Skeletal muscle satellite cell (primary cell): ENCODE data around the gene MAGEC3. TPM values are rescaled to one million over a fixed set of nuclear protein-coding genes. Genes with fewer than 3 reads are reported as not detected.
"Not testable (repeated sequence)": the region's sequence is repeated elsewhere in the genome, so short reads cannot be mapped to it uniquely, and the experiment has no call there.

ENCODE experiments used
- H3K27me3 ChIP-seq: 2 replicates; pipeline ENCODE4 v1.7.0; 2013; ENCODE audit warnings: low read length; ENCODE audit not compliant: control insufficient read depth, insufficient read depth
- H3K36me3 ChIP-seq: 2 replicates; pipeline ENCODE4 v1.7.0; 2013; ENCODE audit warnings: mild to moderate bottlenecking, control low read depth, low read length; ENCODE audit not compliant: insufficient read depth
- H3K4me1 ChIP-seq: 2 replicates; pipeline ENCODE4 v1.7.0; 2013; ENCODE audit warnings: low read length; ENCODE audit not compliant: control insufficient read depth, insufficient read depth
- H3K4me2 ChIP-seq: 2 replicates; pipeline ENCODE4 v1.7.0; 2013; ENCODE audit warnings: mild to moderate bottlenecking, low read length
- H3K4me3 ChIP-seq: 2 replicates; pipeline ENCODE4 v1.7.0; 2013; ENCODE audit warnings: low read length
- H3K9ac ChIP-seq: 2 replicates; pipeline ENCODE4 v1.7.0; 2013; ENCODE audit warnings: mild to moderate bottlenecking, low read depth, low read length, moderate library complexity
- H3K9me3 ChIP-seq: replicated peaks from 2 replicates; pipeline ENCODE4 v1.7.0; 2013; ENCODE audit warnings: mild to moderate bottlenecking, control low read depth, low read length
- total RNA-seq: library from RNA; depleted of rRNA; stranded (reverse); fragments of >200 nt; gene quantifications from 2 replicates; pipeline ENCODE4 v1.2.3, GENCODE V29; 2012; rRNA removed

Gene MAGEC3
- total RNA-seq, result not detected in 2 replicates

- no peaks in the 10 kb centered on the region for H3K4me1 ChIP-seq
- no peak within 1 kb of the TSS for H3K9ac ChIP-seq
- H3K27me3 ChIP-seq, result no peaks in the 10 kb centered on the region
- H3K4me2 ChIP-seq, result no peak within 1 kb of the TSS
- no peak within 1 kb of the TSS for H3K4me3 ChIP-seq
- H3K9me3 ChIP-seq, result peaks cover 11% of the 10 kb centered on the region
- H3K36me3 ChIP-seq, result no peaks in the 10 kb centered on the region
Measured at GRCh38 chrX:141838016-141838415, at the start of gene MAGEC3. Gene MAGEC3 (plus strand): TSS chrX:141838316. CDS start chrX:141838316, 0 bp downstream.

- H3K4me2 ChIP-seq, result no peak overlapping the region
- H3K9me3 ChIP-seq, result no peaks in the 10 kb centered on the region
- no peaks in the 10 kb centered on the region for H3K27me3 ChIP-seq
- H3K9ac ChIP-seq, result no peak overlapping the region
- H3K4me1 ChIP-seq, result no peaks in the 10 kb centered on the region
- no peak overlapping the region for H3K4me3 ChIP-seq
- H3K36me3 ChIP-seq, result no peaks in the 10 kb centered on the region
Measured at GRCh38 chrX:141791856-141792255, 46.3 kb upstream of the MAGEC3 start.

GRCh38 chrX:141811438-141811837 lies 26.7 kb upstream of the MAGEC3 start:
- Histone ChIP-seq H3K27me3 (no peaks in the 10 kb centered on the region), H3K4me2 (no peak overlapping the region), H3K4me1 (no peaks in the 10 kb centered on the region), H3K9me3 (no peaks in the 10 kb centered on the region), H3K36me3 (no peaks in the 10 kb centered on the region), H3K4me3 (no peak overlapping the region), H3K9ac (no peak overlapping the region)

GRCh38 chrX:141814213-141814857 lies 23.8 kb upstream of the MAGEC3 start:
- no peaks in the 10 kb centered on the region for H3K27me3 ChIP-seq
- no peak overlapping the region for H3K4me2 ChIP-seq

GRCh38 chrX:141815904-141816303 lies 22.2 kb upstream of the MAGEC3 start:
- Histone ChIP-seq H3K4me2 (no peak overlapping the region), H3K4me3 (no peak overlapping the region), H3K36me3 (no peaks in the 10 kb centered on the region), H3K9me3 (no peaks in the 10 kb centered on the region), H3K4me1 (no peaks in the 10 kb centered on the region), H3K9ac (no peak overlapping the region), H3K27me3 (no peaks in the 10 kb centered on the region)

More at GRCh38 chrX:141814213-141814857, 23.8 kb upstream of the MAGEC3 start:
- Histone ChIP-seq H3K4me1 (no peaks in the 10 kb centered on the region), H3K9me3 (no peaks in the 10 kb centered on the region), H3K36me3 (no peaks in the 10 kb centered on the region), H3K4me3 (no peak overlapping the region), H3K9ac (no peak overlapping the region)

- Histone ChIP-seq H3K4me1 (no peaks in the 10 kb centered on the region), H3K9me3 (no peaks in the 10 kb centered on the region), H3K4me2 (no peak overlapping the region), H3K9ac (no peak overlapping the region), H3K27me3 (no peaks in the 10 kb centered on the region), H3K36me3 (no peaks in the 10 kb centered on the region), H3K4me3 (no peak overlapping the region)
Measured at GRCh38 chrX:141832247-141832646, 5.9 kb upstream of the MAGEC3 start.

- no peak overlapping the region for H3K4me2 ChIP-seq
- H3K4me1 ChIP-seq, result no peaks in the 10 kb centered on the region
- no peak overlapping the region for H3K4me3 ChIP-seq
- H3K27me3 ChIP-seq, result no peaks in the 10 kb centered on the region
- H3K36me3 ChIP-seq, result no peaks in the 10 kb centered on the region
- no peak overlapping the region for H3K9ac ChIP-seq
- peaks cover 11% of the 10 kb centered on the region for H3K9me3 ChIP-seq
Measured at GRCh38 chrX:141839856-141840255, 1.7 kb downstream of the MAGEC3 start.

- no peak overlapping the region for H3K4me3 ChIP-seq
- H3K36me3 ChIP-seq, result no peaks in the 10 kb centered on the region
- H3K27me3 ChIP-seq, result no peaks in the 10 kb centered on the region
- H3K4me1 ChIP-seq, result no peaks in the 10 kb centered on the region
- no peak overlapping the region for H3K9ac ChIP-seq
- no peaks in the 10 kb centered on the region for H3K9me3 ChIP-seq
- H3K4me2 ChIP-seq, result no peak overlapping the region
Measured at GRCh38 chrX:141857479-141857878, 19.4 kb downstream of the MAGEC3 start.

- Histone ChIP-seq H3K9me3 (no peaks in the 10 kb centered on the region), H3K9ac (no peak overlapping the region), H3K4me3 (no peak overlapping the region), H3K4me1 (no peaks in the 10 kb centered on the region), H3K4me2 (no peak overlapping the region), H3K27me3 (no peaks in the 10 kb centered on the region), H3K36me3 (no peaks in the 10 kb centered on the region)
Measured at GRCh38 chrX:141879616-141880015, 41.5 kb downstream of the MAGEC3 start.

GRCh38 chrX:141888811-141889210 lies 50.7 kb downstream of the MAGEC3 start:
- not testable (repeated sequence) for H3K4me3 ChIP-seq, H3K4me1 ChIP-seq, H3K9ac ChIP-seq, H3K27me3 ChIP-seq, H3K9me3 ChIP-seq, H3K4me2 ChIP-seq, H3K36me3 ChIP-seq

- H3K27me3 ChIP-seq, result no peaks in the 10 kb centered on the region
- no peak overlapping the region for H3K4me3 ChIP-seq
- H3K9me3 ChIP-seq, result no peaks in the 10 kb centered on the region
- no peaks in the 10 kb centered on the region for H3K4me1 ChIP-seq
- H3K4me2 ChIP-seq, result no peak overlapping the region
- no peak overlapping the region for H3K9ac ChIP-seq
- no peaks in the 10 kb centered on the region for H3K36me3 ChIP-seq
Measured at GRCh38 chrX:141894733-141895132, 56.6 kb downstream of the MAGEC3 start.

GRCh38 chrX:141897690-141898089 lies 59.6 kb downstream of the MAGEC3 start:
- no peaks in the 10 kb centered on the region for H3K9me3 ChIP-seq
- H3K4me3 ChIP-seq, result no peak overlapping the region
- no peak overlapping the region for H3K9ac ChIP-seq
- no peaks in the 10 kb centered on the region for H3K4me1 ChIP-seq
- no peak overlapping the region for H3K4me2 ChIP-seq
- no peaks in the 10 kb centered on the region for H3K27me3 ChIP-seq
- H3K36me3 ChIP-seq, result no peaks in the 10 kb centered on the region
